Measurements from ENCODE around the gene LDHAL6B. TPM values are rescaled to one million over a fixed set of nuclear protein-coding genes. Genes with fewer than 3 reads are reported as not detected.

The LDHAL6B gene
- total RNA-seq, 6 experiments from 2014 or later = not detected

DNA sequence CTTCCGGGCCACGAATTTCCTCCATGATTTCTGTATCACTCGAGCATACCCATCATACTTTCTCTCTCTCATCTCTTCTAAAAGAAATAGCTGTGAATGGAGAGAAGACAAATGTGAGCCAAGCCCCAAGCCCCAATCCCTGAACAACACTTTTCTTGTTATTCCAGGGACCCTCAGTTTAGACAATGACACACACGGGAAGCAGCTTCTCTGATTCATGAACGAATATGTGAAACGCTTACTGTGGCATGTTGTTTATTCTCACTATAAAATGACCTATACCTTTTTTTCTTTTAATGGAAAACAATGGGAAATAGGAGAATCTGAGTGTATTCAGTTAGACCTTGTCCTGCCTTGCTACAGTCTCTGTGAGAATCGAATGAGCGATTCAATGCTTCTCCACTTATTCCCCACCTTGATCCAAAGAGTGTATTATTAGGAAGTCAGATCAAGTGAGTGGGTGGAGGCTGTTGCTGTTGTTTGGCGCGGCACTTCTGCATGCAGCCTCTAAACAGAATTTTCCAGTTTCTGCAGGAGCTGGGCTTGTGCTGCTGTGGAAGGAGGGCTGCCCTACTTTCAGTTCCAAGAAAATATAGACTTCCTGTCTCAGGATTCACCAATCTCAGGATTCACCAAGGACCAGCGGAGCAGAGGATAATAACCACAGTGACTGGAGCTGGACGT, 32.4 kb upstream of the LDHAL6B start:
- Mint-ChIP-seq H3K36me3 (ENCODE audit: low read depth) (peaks cover 46% of the 10 kb centered on the region), H3K4me3 (no peak overlapping the region)
- no peak for DNase-seq

DNA sequence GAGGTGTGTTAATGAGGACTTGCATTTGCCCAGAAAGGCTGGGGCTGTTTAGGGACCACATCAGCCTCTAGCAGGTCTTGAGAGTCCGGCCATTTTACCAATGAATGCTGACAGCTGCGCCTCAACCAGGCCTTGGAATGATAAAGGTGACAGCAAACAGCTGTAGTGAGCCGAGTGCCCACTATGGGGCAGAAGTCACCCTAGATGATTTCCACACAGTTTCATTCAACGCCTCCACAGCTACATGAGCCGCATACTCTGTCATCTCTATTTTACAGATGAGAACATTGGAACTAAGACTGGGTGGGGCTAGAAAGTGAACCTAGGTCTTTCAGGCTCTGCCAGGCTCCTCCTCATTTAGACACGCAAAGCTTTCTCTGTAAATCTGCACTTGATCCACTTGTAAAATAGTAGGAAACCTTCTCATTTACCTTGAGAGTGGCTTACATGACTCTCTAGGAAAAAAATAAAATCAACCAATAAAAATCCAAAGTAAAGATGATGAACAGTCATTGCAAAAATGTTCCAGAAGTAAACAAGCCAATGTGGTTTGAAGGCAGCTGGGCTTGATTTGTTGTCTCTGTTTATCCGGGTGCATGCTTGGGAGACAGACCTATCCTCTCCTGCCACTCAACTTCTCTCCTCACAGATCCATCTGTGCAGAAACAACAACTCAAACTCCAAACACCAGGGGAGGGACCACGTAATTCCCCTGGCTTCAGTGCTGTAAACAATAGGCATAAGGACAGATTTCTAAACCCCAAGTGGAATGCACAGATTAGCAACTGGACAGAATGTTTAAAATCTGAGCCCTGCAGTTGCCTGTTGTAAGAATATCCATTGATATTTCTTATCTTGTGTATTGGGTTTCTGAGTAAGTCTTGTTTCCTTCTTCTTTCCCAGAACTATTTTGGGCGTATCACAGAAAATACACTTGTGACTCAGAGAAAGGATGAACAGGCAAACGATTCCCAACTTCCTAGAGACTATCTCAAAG, 31.5 kb upstream of the LDHAL6B start:
- DNase-seq = peak; percentile 62
- H3K9me3 Mint-ChIP-seq = no peaks in the 10 kb centered on the region
- peaks cover 6% of the 10 kb centered on the region for H3K27me3 Mint-ChIP-seq (ENCODE audit: insufficient read depth)
- H3K27ac Mint-ChIP-seq = peak overlapping the region; percentile 92
- H3K4me3 Mint-ChIP-seq = peak overlapping the region; percentile 61
- TF ChIP-seq CTCF (IDR thresholded peaks at IDR 0.05) = peak; percentile 73
- H3K4me1 Mint-ChIP-seq (ENCODE audit: low read depth) = peaks cover 63% of the 10 kb centered on the region
- H3K36me3 Mint-ChIP-seq (ENCODE audit: low read depth) = peaks cover 46% of the 10 kb centered on the region

More for the DNA sequence above, 32.4 kb upstream of the LDHAL6B start:
- H3K27me3 Mint-ChIP-seq (ENCODE audit: insufficient read depth) = peaks cover 6% of the 10 kb centered on the region
- peaks cover 67% of the 10 kb centered on the region for H3K4me1 Mint-ChIP-seq (ENCODE audit: low read depth)
- TF ChIP-seq CTCF (IDR thresholded peaks at IDR 0.05) = no peak
- H3K27ac Mint-ChIP-seq = peak overlapping the region; percentile 92
- H3K9me3 Mint-ChIP-seq = no peaks in the 10 kb centered on the region

DNA sequence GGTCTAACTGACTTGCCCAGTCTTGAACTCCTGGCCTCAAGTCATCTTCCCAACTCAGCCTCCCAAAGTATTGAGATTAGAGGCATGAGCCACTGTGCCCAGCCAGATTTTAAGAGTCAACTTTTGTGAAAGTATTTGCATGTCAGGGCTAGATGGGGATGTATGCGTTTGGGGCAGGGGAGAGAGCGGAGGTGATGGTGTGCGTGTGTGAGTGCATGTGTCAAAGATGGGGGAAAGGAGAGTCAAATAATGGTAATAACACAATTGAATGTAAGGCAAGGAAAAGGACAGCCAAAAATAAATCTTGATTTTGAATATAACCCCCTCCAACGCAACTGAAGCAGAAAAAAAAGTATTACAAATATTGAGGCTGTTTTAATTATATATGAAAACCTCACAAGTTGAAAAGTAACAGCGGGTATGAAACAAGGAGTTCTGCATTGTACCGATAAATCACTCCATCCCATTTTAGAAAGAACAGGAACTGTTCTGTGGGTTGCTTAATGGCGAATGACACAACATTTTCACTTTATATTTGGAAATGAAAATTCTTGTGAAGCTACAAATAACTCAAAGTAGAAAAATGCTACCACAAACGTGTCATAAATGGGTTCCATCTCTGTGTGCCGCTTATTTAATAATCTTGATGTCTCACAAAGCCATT, 29.9 kb upstream of the LDHAL6B start:
- peaks cover 7% of the 10 kb centered on the region for H3K9me3 Mint-ChIP-seq
- peak overlapping the region; percentile 22; the same call in 1 of the 2 replicates for H3K4me3 Mint-ChIP-seq
- no peak for TF ChIP-seq CTCF (IDR thresholded peaks at IDR 0.05)
- H3K27me3 Mint-ChIP-seq (ENCODE audit: insufficient read depth) = peaks cover 8% of the 10 kb centered on the region
- DNase-seq = no peak
- peak overlapping the region; percentile 92 for H3K27ac Mint-ChIP-seq
- peaks cover 64% of the 10 kb centered on the region for H3K4me1 Mint-ChIP-seq (ENCODE audit: low read depth)
- H3K36me3 Mint-ChIP-seq (ENCODE audit: low read depth) = peaks cover 51% of the 10 kb centered on the region

DNA sequence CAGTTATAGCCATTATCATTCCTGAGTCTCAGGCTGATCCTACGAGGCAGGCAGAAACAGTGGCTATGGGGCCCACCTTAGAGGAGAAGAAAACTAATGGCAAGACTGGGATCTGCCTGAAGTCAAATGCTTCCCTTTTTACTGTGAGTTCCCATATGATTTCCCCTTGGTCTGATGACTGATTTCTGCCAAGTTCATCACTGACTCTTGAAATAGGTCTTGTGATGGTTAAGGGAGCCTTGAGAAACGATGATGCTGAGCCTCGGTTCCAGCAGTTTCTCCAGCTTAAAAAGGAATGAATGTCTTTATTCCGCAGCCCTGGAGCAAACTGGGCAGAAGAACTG, 29.4 kb upstream of the LDHAL6B start:
- Mint-ChIP-seq H3K27me3 (ENCODE audit: insufficient read depth) (peaks cover 8% of the 10 kb centered on the region), H3K36me3 (ENCODE audit: low read depth) (peaks cover 51% of the 10 kb centered on the region), H3K4me3 (no peak overlapping the region), H3K9me3 (peaks cover 12% of the 10 kb centered on the region), H3K27ac (0 out of 2 replicates have a peak overlapping the region, but pooled peaks have one; percentile 29), H3K4me1 (ENCODE audit: low read depth) (peaks cover 63% of the 10 kb centered on the region)
- no peak for DNase-seq
- no peak for TF ChIP-seq CTCF (IDR thresholded peaks at IDR 0.05)

DNA sequence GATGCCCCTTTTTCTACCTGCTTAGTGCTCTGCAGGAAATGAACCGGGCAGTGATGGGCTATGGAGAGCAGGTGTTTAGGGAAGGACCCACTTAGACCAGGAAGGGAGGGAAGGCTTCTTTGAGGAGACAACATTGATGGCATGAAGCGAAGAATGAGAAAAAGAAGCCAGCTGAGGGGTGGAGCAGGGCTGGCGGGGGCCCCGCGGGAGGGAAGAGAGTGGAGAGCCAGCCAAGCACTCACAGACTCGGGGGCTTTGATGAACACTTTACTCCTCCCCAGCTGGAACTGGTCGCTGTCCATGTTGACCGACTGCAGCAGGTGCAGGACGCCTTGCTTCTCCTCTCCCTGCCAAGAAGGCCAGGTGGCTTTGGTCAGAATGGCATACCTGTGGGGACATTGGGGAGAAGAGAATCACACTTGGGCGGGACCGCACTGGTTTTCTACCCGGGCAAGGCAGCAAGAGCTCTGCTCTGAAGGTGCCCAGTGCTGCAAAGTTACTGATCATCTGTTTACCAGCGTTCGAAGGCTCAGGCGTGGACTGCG, 28.4 kb upstream of the LDHAL6B start:
- Mint-ChIP-seq H3K4me3 (no peak overlapping the region), H3K27me3 (ENCODE audit: insufficient read depth) (peaks cover 8% of the 10 kb centered on the region)
- DNase-seq = no peak

More for the DNA sequence above, 28.4 kb upstream of the LDHAL6B start:
- H3K27ac Mint-ChIP-seq = no peak overlapping the region; the same call in 1 of the 2 replicates
- H3K9me3 Mint-ChIP-seq = peaks cover 21% of the 10 kb centered on the region
- peaks cover 63% of the 10 kb centered on the region for H3K4me1 Mint-ChIP-seq (ENCODE audit: low read depth)
- H3K36me3 Mint-ChIP-seq (ENCODE audit: low read depth) = peaks cover 57% of the 10 kb centered on the region
- no peak for TF ChIP-seq CTCF (IDR thresholded peaks at IDR 0.05)
